Measurements from ENCODE around the gene RANBP3.

DNA sequence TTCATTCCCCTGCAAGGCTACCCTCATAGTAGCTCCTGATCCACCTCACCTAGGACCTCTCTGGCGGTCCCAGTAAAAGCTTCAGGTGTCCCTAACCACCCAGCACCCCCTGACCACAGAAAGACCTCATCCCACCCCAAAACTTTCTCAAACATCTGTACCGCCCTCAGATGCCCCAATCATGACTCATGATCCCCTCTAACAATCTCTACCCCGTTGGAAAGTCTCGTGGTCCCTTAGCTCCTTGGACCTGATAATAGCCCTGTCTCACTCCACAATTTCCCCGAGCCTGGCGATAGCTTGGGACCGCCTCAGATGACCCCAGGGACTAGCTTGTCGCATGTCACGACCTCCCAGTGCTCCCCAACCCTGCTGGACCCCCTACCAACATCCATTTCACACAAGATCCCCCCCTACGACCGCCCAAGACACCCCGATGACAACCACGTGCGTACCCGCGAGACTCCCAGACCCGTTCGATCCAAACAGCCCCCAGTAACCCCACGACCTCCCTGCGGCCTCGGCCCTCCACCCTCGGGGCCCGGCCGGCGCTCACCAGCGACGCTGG is 74.8 kb downstream of the RANBP3 start:
- TF ChIP-seq, protein P1, sequence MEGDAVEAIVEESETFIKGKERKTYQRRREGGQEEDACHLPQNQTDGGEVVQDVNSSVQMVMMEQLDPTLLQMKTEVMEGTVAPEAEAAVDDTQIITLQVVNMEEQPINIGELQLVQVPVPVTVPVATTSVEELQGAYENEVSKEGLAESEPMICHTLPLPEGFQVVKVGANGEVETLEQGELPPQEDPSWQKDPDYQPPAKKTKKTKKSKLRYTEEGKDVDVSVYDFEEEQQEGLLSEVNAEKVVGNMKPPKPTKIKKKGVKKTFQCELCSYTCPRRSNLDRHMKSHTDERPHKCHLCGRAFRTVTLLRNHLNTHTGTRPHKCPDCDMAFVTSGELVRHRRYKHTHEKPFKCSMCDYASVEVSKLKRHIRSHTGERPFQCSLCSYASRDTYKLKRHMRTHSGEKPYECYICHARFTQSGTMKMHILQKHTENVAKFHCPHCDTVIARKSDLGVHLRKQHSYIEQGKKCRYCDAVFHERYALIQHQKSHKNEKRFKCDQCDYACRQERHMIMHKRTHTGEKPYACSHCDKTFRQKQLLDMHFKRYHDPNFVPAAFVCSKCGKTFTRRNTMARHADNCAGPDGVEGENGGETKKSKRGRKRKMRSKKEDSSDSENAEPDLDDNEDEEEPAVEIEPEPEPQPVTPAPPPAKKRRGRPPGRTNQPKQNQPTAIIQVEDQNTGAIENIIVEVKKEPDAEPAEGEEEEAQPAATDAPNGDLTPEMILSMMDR (conservative IDR thresholded peaks at IDR 0.05) = no peak
- TF ChIP-seq EZH2 (IDR thresholded peaks at IDR 0.05; ENCODE audit: low read depth) = no peak

Measured in PC-9 (cell line).